ENCODE data around the gene RPL3. TPM values are rescaled to one million over a fixed set of nuclear protein-coding genes. Genes with fewer than 3 reads are reported as not detected.
A peak's percentile ranks its signal among the peaks of the same experiment; 100 is the strongest.

The RPL3 gene
- total RNA-seq, 1 experiment from 2014 or later = 2,056 TPM

DNA sequence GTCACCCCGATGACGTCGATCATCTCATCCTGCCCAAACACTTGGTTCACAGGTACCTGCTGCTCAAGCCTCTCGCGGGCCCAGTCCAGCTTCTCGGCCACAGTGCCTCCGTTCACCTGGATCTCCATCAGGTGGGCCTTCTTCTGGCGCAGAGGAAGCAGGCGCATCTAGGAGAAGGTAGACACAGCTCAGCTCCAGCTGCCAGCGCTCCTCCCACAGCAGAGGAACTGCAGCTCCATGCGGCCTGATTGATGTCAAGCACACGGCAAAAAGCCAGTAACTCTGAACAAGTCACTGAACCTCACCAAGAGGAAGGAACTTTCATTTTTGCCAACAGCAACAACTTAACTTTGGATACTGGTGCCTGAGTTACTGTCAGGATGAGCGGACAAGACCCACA lies 4.0 kb downstream of the RPL3 start:
- Histone ChIP-seq H3K4me3 (no peak overlapping the region), H3K9me3 (replicated peaks) (no peaks in the 10 kb centered on the region), H3K4me1 (peaks cover 9% of the 10 kb centered on the region), H3K27ac (no peak overlapping the region), H3K36me3 (peaks cover 77% of the 10 kb centered on the region), H3K27me3 (no peaks in the 10 kb centered on the region)
- DNase-seq = no peak

DNA sequence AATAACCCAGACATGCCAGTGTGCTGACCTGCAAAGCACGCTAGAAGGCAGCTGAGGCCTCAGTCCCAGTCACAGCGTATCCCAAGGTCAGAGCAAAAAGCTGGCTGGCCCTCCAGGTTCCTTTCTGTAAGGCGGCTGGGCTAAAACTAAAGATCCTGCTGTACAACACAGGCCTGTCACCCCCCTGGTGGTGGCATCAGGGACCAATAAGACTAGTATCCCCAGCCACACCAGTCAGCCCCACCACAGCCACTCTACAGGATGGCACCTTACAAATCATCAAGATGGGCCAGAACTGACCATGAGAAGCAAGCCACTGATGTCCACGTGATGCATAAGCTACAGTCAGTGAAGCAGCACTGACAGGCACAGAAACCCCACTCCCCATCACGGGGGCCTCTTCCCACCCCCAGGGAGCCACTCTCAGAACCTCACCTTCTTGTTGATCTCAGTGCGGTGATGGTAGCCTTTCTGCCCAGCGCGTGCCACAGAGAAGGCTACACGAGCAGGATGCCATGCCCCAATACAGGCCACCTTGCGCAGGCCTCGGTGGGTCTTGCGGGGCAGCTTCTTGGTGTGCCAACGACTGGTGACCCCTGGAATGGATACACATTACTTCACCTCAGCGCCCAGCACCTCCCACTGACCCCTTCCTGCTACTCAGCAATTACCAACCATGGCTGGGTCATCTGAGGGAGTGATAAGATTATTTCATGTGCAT lies 5.0 kb downstream of the RPL3 start:
- Histone ChIP-seq H3K4me3 (no peak overlapping the region), H3K9me3 (replicated peaks) (no peaks in the 10 kb centered on the region), H3K27me3 (no peaks in the 10 kb centered on the region), H3K27ac (no peak overlapping the region), H3K4me1 (peaks cover 13% of the 10 kb centered on the region), H3K36me3 (peaks cover 77% of the 10 kb centered on the region)
- no peak for DNase-seq

DNA sequence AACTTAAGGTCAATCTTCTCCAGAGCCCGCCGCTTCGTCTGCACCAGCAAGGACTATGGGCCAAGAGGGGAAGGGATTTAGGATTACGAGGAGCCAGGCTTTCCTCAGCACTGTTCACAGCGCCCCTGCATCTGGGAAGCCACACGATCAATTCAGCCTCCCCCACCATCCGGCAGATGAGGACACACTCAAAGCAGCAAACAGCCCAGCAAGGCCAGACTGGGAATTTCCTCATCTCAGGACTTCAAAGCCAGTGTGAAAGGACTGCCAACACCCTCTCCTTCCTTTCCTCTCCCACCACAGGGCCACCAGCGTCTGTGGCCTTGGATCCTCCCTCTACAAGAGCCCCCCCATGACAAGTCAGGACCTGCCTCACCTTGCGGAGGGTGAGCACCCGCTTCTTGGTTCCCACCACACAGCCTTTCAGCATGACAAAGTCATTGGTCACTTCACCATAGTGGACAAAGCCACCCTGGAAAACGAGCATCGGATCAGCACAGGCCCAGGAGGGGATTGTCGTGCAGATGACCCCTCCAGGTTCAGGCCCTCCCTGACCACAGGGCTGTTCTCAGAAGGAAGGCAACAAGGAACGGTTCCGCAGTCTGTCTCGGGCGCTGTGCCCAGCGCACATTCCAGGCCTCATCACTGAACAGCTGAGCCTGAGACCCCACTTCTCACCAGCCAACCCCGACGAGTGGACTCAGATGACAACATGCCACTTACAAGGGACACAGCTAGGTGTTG lies 6.0 kb downstream of the RPL3 start:
- Histone ChIP-seq H3K9me3 (replicated peaks) (no peaks in the 10 kb centered on the region), H3K4me3 (no peak overlapping the region), H3K27ac (no peak overlapping the region), H3K27me3 (no peaks in the 10 kb centered on the region), H3K4me1 (peaks cover 20% of the 10 kb centered on the region), H3K36me3 (peaks cover 72% of the 10 kb centered on the region)
- DNase-seq = no peak

DNA sequence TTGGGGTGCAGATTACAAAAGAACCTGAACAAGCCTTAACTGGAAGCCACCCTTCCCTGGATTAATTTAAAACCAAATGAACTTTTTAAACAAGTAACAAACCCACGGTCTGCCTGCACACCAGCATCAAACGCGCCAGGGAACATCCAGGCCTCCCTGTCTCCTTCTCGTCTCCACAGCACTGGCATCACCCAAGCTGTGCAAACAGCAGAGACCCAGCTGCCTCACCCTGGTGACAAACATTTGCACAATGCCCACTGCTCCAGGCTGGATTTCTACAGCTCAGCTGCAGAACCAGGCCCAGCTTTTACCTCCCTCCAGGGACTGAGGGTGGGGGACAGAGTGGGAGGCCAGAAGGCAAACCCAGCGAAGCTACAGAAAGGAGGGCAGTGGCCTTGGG lies 7.0 kb downstream of the RPL3 start:
- DNase-seq = no peak
- H3K9me3 ChIP-seq (replicated peaks) = no peaks in the 10 kb centered on the region
- no peak overlapping the region for H3K4me3 ChIP-seq
- H3K4me1 ChIP-seq = peaks cover 22% of the 10 kb centered on the region
- H3K27me3 ChIP-seq = no peaks in the 10 kb centered on the region
- peaks cover 61% of the 10 kb centered on the region for H3K36me3 ChIP-seq
- H3K27ac ChIP-seq = no peak overlapping the region

DNA sequence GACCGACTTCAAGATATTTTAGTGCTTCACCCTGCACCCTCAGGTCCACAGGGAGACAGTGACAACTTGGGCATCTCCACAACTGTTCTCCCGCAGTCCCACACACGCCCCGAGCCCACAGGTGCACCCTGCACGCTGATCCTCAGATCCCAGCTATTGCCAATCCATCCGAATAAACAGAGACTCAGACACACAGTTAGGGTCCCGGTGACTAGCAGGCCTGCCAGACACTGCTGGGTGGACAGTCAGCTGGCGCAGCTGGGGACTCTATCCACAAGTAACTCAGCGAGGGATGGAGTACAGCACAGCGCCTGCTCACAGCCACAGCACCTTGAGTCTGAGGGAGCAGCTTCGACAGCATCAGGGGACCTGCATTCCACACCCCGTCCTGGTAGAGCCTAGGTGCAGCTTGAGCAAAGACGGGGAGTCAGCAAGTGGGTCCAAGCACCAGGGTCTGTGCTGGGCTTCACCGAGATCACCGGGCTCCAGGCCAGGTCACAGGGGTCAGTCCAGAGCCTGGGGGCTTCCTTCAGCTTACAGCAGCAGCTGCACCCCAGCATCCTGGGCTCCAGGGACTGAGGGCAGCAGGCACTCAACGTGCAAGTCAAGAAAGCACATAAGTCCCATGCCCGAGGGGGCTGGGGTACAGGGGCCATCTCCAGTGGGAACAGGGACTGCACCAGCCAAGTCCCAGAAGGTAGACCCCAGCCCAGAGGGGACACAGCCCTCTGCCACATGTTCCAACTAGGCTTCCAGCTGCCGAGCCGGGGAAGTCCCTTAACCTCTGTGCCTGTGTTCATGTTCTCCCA lies 7.6 kb downstream of the RPL3 start:
- no peak overlapping the region for H3K27ac ChIP-seq
- H3K4me3 ChIP-seq = no peak overlapping the region
- H3K9me3 ChIP-seq (replicated peaks) = no peaks in the 10 kb centered on the region
- peaks cover 22% of the 10 kb centered on the region for H3K4me1 ChIP-seq
- H3K27me3 ChIP-seq = no peaks in the 10 kb centered on the region
- H3K36me3 ChIP-seq = peaks cover 55% of the 10 kb centered on the region
- DNase-seq = peak in 1 of 2 experiments; percentile 37

DNA sequence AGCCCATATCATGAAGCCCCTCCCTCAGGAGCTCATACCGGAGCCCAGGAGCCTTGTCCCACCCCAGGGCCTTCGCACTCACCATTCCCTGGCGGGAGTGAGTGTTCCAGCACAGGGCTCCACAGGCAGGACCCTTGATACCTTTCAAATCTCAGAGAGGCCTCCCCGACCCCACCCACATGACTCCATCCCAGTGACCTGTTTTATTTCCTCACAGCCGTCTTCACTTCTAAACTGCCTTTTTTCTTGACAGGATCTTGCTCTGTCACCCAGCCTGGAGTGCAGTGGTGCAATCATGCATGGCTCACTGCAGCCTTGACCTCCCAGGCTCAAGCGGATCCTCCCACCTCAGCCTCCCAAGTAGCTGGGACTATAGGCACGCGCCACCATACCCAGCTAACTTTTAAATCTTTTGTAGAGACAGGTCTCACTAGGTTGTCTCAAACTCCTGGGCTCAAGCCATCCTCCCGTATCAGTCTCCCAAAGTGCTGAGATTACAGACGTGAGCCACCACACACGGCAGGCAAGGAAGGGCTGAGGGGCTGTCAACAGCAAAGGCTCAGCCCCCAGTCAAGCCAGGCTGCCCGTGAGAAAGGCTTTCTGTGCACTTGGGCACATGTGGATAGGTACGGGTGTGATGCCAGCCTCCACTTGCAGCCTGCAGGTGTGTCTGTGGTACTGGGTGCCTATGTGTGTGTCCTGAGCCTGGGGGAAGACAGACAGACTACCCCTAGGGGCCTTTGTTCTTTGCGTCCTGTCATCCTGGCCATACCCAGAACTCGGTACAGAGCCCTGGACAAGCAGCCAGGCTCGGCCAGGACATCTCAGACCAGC lies 9.3 kb downstream of the RPL3 start:
- H3K4me1 ChIP-seq = peaks cover 16% of the 10 kb centered on the region; the same call in 1 of the 2 replicates
- H3K36me3 ChIP-seq = peaks cover 38% of the 10 kb centered on the region
- no peak overlapping the region for H3K4me3 ChIP-seq
- H3K27ac ChIP-seq = no peak overlapping the region
- H3K9me3 ChIP-seq (replicated peaks) = no peaks in the 10 kb centered on the region
- H3K27me3 ChIP-seq = no peaks in the 10 kb centered on the region
- DNase-seq = peak in 1 of 2 experiments; percentile 31

DNA sequence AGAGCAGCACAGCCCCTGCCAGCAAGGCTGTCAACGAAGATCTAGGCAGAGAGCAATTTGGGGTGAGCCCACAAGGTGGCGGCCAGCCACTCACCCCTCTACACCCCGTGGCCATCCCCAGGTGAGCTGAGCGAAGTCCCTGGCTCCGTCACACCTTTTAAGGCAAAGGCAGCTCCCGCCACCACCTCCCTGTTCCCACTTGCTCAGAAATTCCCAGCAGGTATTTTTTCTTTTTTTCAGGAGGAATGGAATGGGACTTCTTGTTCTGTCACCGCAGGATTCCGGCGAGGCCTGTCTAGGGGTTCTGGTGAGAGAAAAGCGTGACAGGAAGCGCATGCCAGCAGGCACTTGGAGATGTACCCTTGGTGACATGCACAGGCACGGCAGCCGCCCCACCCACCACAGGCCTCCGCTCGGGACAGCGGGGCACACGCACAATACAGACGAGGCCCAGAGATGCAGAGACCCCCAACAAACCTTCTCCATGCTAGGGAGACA lies 10.0 kb downstream of the RPL3 start:
- Histone ChIP-seq H3K4me1 (peaks cover 16% of the 10 kb centered on the region; the same call in 1 of the 2 replicates), H3K27ac (peak overlapping the region; percentile 34; the same call in 1 of the 2 replicates), H3K4me3 (no peak overlapping the region), H3K36me3 (peaks cover 31% of the 10 kb centered on the region), H3K27me3 (no peaks in the 10 kb centered on the region), H3K9me3 (replicated peaks) (no peaks in the 10 kb centered on the region)
- no peak for DNase-seq

DNA sequence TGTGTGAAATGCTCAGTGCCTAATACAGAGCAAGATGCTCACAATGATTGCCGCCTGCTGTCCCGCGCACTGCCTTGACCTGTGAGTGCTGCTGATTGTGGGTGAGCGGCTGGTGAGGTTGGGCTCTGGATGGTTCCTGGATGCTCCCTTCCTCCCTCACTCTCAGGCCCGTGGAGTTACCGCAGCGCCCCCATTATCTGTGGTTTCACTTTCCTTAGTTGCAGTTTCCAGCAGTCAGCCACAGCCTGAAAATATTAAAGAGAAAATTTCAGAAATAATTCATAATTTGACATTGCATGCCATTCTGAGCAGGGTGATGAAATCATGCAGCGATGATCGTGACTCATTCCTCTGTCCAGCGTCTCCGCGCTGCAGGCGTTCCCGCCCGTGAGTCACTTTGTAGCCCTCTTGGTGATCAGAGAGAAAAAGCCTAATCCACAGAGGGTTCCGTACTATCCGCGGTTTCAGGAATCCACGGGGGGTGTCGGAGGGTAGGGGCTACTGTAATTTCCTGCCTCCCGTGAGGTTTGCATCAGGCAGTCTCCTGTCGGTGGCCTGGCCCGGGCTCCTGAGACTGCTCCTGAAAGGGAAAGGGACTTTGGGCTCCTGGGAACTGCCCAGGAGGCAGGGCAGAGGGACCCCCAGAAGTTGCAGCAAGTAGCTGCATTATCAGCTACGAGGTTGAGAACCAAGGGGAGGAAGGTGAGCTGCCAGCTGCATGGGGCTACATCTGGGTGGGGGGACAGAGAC lies 10.6 kb downstream of the RPL3 start:
- Histone ChIP-seq H3K27ac (peak overlapping the region; percentile 34), H3K36me3 (peaks cover 25% of the 10 kb centered on the region), H3K27me3 (no peaks in the 10 kb centered on the region), H3K4me3 (no peak overlapping the region), H3K9me3 (replicated peaks) (no peaks in the 10 kb centered on the region), H3K4me1 (peaks cover 13% of the 10 kb centered on the region; the same call in 1 of the 2 replicates)
- DNase-seq = peak; percentile 61 to 63

DNA sequence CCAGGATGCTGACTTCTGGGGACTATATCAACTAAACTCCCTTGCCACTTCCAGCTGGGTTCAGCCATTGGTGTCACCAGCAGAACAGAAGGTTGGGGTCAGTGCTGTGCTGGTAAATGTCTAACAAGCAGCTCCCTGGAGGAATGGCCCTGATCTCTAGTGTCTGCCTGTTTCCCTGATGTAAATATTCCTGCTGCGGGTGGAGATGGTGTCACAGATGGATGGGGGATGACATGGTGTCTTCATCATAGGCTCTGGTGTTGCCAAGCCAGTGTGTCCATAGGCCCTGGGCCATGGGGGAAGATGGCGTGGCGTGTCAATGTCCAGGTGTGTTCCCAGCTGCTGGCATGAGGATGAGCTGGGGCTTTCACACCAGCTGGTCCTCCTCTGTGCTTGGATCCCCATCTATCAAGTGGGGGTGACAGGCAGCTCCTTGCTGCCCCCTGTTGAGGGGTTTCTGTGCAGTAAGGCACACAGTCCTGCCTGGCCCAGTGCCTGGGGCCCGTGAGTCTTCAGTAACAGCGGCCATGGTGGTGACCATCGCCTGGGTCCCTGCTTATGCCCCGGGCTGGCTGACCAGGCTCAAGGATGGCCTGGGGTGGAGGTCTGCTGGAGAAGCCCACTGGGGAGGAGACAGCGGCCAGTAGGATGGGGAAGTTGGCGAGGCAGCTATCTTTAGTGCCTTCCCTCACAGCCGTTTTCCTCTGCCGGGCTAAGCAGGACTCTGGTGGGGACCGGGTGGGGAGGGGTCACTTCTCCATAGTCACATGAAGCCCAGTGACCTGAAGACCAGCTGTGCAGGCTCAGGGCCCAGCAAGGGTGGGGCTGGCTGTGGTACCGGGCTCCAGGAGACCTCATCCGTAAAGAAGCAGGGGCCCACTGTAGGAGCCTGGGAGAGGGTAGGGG lies 12.7 kb downstream of the RPL3 start:
- H3K4me3 ChIP-seq = no peak overlapping the region
- H3K9me3 ChIP-seq (replicated peaks) = no peaks in the 10 kb centered on the region
- peaks cover 13% of the 10 kb centered on the region; the same call in 1 of the 2 replicates for H3K4me1 ChIP-seq
- H3K36me3 ChIP-seq = peaks cover 4% of the 10 kb centered on the region
- DNase-seq = peak; percentile 36 to 52
- no peaks in the 10 kb centered on the region for H3K27me3 ChIP-seq
- H3K27ac ChIP-seq = no peak overlapping the region

DNA sequence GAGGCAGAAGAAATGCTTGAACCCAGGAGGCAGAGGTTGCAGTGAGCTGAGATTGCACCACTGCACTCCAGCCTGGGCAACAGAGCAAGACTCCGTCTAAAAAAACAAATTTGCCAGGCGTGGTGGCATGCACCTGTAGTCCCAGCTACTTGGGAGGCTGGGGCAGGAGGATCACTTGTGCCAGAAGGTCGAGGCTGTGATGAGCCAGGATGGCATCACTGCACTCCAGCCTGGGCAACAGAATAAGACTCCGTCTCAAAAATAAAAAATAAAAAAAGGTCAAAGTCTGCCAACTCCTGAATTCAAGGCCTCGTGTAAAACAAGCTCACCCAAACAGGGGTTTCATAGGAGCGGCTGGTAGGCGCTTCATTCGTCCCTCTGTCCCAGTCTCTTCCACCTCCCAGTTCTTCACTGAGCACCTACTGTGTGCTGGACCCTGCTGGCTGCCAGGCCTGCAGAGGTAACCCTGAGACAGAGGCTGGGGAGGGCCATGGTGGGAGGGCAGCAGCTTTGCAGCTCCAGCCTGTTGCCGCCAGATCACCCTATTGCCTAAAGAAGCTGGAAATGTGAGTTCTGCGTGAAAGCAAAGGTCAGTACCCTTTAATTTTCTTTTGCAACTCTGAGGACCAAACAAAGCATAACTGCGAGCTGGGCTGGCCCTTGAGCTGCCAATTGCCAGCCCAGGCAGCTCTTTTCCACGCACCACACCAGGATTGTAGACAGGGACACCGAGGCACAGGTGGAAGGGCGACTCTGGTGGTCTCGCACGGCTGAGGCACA lies 15.3 kb downstream of the RPL3 start:
- Histone ChIP-seq H3K9me3 (replicated peaks) (no peaks in the 10 kb centered on the region), H3K36me3 (no peaks in the 10 kb centered on the region), H3K4me1 (peaks cover 7% of the 10 kb centered on the region; the same call in 1 of the 2 replicates), H3K27me3 (no peaks in the 10 kb centered on the region), H3K27ac (no peak overlapping the region), H3K4me3 (no peak overlapping the region)
- no peak for DNase-seq

DNA sequence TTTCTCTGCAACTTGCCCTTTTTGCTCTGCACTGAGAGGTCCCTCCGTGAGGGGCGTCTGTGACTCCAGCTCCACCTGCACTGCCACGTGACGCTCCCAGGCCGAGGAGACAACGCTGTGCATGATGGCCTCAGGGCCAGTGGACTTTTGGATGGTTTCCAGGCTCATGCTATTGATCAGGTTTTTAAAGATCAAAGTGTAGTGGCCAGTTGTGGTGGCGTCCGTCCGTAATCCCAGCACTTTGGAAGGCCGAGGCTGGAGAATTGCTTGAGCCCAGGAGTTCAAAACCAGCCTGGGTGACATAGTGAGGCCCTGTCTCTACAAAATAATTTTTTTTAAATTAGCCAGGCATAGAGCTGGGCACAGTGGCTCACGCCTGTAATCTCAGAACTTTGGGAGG lies 16.1 kb downstream of the RPL3 start:
- no peak for DNase-seq
- H3K9me3 ChIP-seq (replicated peaks) = no peaks in the 10 kb centered on the region
- H3K27me3 ChIP-seq = no peaks in the 10 kb centered on the region
- H3K4me1 ChIP-seq = peaks cover 5% of the 10 kb centered on the region; the same call in 1 of the 2 replicates
- no peaks in the 10 kb centered on the region for H3K36me3 ChIP-seq
- no peak overlapping the region for H3K27ac ChIP-seq
- no peak overlapping the region for H3K4me3 ChIP-seq

DNA sequence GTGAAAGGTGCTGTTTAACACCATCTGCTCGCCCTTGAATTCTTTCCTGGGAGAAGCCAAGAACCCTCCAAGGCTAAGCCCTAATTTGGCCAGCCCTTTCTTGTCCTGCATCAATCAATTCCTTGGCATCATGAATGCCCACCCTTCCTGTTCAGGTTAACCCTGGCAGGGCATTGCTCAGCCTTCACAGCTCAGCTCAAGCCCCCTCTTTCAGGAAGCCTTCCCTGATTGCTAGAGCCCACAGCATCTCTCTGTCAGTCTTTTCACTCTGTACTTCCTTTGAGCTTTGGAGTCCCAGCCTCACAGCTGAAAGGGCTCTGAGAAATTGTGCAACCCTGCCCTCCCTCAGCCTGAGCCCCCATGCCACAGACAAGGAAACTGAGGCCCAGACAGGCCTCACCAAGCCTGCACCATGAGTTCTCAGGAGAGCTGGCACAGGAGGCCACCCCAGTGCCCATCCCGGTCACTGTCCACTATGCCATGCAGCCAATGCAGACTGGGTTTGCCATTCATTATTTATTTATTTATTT lies 16.9 kb downstream of the RPL3 start:
- no peaks in the 10 kb centered on the region for H3K36me3 ChIP-seq
- H3K4me3 ChIP-seq = no peak overlapping the region
- no peak for DNase-seq

More for the DNA sequence above, 16.9 kb downstream of the RPL3 start:
- no peaks in the 10 kb centered on the region for H3K9me3 ChIP-seq (replicated peaks)
- no peak overlapping the region for H3K27ac ChIP-seq
- peaks cover 11% of the 10 kb centered on the region for H3K4me1 ChIP-seq
- no peaks in the 10 kb centered on the region for H3K27me3 ChIP-seq

All from SJCRH30 (cell line).